HFFc6 (cell line): ENCODE measurements around the gene SPATA16. TPM values are rescaled to one million over a fixed set of nuclear protein-coding genes. Genes with fewer than 3 reads are reported as not detected.

Source experiments
- DNase-seq: peaks from one replicate; pipeline ENCODE4 v3.0.0-alpha.2; 2018
- H3K27ac Mint-ChIP-seq: 2 replicates; pipeline ENCODE4 v1.8.0; 2020; ENCODE audit warnings: mild to moderate bottlenecking, mixed read lengths
- H3K27me3 Mint-ChIP-seq: 2 replicates; pipeline ENCODE4 v1.8.0; 2021; ENCODE audit warnings: mild to moderate bottlenecking, moderate library complexity, mixed read lengths; ENCODE audit not compliant: insufficient read depth
- H3K36me3 Mint-ChIP-seq: 2 replicates; pipeline ENCODE4 v1.8.0; 2021; ENCODE audit warnings: low read depth, mixed read lengths
- H3K4me1 Mint-ChIP-seq: 2 replicates; pipeline ENCODE4 v1.8.0; 2020; ENCODE audit warnings: low read depth, mixed read lengths
- H3K4me3 Mint-ChIP-seq: 2 replicates; pipeline ENCODE4 v1.8.0; 2020; ENCODE audit warnings: mild to moderate bottlenecking, moderate library complexity, mixed read lengths
- H3K9me3 Mint-ChIP-seq: 2 replicates; pipeline ENCODE4 v1.8.0; 2020; ENCODE audit warnings: mild to moderate bottlenecking, mixed read lengths
- CTCF ChIP-seq: fragments of 200-600 bp; sonication (generic); IDR thresholded peaks from 2 replicates; pipeline ENCODE4 v1.5.0; 2021; ENCODE audit warnings: antibody characterized with exemption, mild to moderate bottlenecking
- total RNA-seq, 6 experiments: library from RNA; stranded (reverse); fragmentation: NEBNext Ultra II Directional; extraction: Animal tissue kit (Norgen Biotek cat#: 25700); gene quantifications; 2 replicates in 1 of 6; 3 replicates in 5 of 6; pipeline ENCODE4 v1.2.3, GENCODE V29; 2021

SPATA16 gene
- total RNA-seq, 6 experiments from 2014 or later = not detected

- H3K27ac Mint-ChIP-seq = no peak overlapping the region
- DNase-seq = no peak
Measured at GRCh38 chr3:173138026-173138425, 3.0 kb downstream of the SPATA16 start.

GRCh38 chr3:173135059-173135458 is 6.0 kb downstream of the SPATA16 start:
- TF ChIP-seq CTCF = no peak
- H3K9me3 Mint-ChIP-seq = 0 out of 2 replicates have a peak, but pooled peaks cover 5% of the 10 kb centered on the region
- no peak overlapping the region for H3K4me3 Mint-ChIP-seq
- no peak for DNase-seq
- no peak overlapping the region for H3K27ac Mint-ChIP-seq
- H3K27me3 Mint-ChIP-seq = no peaks in the 10 kb centered on the region; the same call in 1 of the 2 replicates
- no peaks in the 10 kb centered on the region for H3K4me1 Mint-ChIP-seq
- no peaks in the 10 kb centered on the region for H3K36me3 Mint-ChIP-seq

More at GRCh38 chr3:173138026-173138425, 3.0 kb downstream of the SPATA16 start:
- no peaks in the 10 kb centered on the region; the same call in 1 of the 2 replicates for H3K27me3 Mint-ChIP-seq
- 0 out of 2 replicates have a peak, but pooled peaks cover 5% of the 10 kb centered on the region for H3K9me3 Mint-ChIP-seq
- TF ChIP-seq CTCF = no peak
- no peaks in the 10 kb centered on the region for H3K4me1 Mint-ChIP-seq
- H3K4me3 Mint-ChIP-seq = no peak overlapping the region
- no peaks in the 10 kb centered on the region for H3K36me3 Mint-ChIP-seq

GRCh38 chr3:173128633-173129032 is 12.4 kb downstream of the SPATA16 start:
- no peak overlapping the region for H3K4me3 Mint-ChIP-seq
- DNase-seq = no peak
- H3K9me3 Mint-ChIP-seq = peaks cover 7% of the 10 kb centered on the region; the same call in 1 of the 2 replicates
- H3K4me1 Mint-ChIP-seq = no peaks in the 10 kb centered on the region
- H3K36me3 Mint-ChIP-seq = no peaks in the 10 kb centered on the region
- H3K27ac Mint-ChIP-seq = no peak overlapping the region
- TF ChIP-seq CTCF = no peak
- H3K27me3 Mint-ChIP-seq = peaks cover 1% of the 10 kb centered on the region

- no peaks in the 10 kb centered on the region for H3K36me3 Mint-ChIP-seq
Measured at GRCh38 chr3:173111321-173111720, 29.7 kb downstream of the SPATA16 start.

GRCh38 chr3:173109143-173109542 is 31.9 kb downstream of the SPATA16 start:
- Mint-ChIP-seq H3K9me3 (peaks cover 14% of the 10 kb centered on the region; the same call in 1 of the 2 replicates), H3K27me3 (no peaks in the 10 kb centered on the region), H3K4me3 (no peak overlapping the region), H3K27ac (no peak overlapping the region), H3K4me1 (no peaks in the 10 kb centered on the region), H3K36me3 (no peaks in the 10 kb centered on the region)
- DNase-seq = no peak
- TF ChIP-seq CTCF = no peak

More at GRCh38 chr3:173111321-173111720, 29.7 kb downstream of the SPATA16 start:
- no peak for TF ChIP-seq CTCF
- Mint-ChIP-seq H3K4me1 (no peaks in the 10 kb centered on the region), H3K9me3 (peaks cover 10% of the 10 kb centered on the region; the same call in 1 of the 2 replicates), H3K27ac (no peak overlapping the region), H3K4me3 (no peak overlapping the region), H3K27me3 (no peaks in the 10 kb centered on the region)
- DNase-seq = no peak

- no peak for TF ChIP-seq CTCF
- no peaks in the 10 kb centered on the region for H3K27me3 Mint-ChIP-seq
Measured at GRCh38 chr3:173103469-173103868, 37.6 kb downstream of the SPATA16 start.

More at GRCh38 chr3:173103469-173103868, 37.6 kb downstream of the SPATA16 start:
- DNase-seq = no peak
- H3K4me3 Mint-ChIP-seq = no peak overlapping the region
- H3K36me3 Mint-ChIP-seq = no peaks in the 10 kb centered on the region
- H3K9me3 Mint-ChIP-seq = peaks cover 30% of the 10 kb centered on the region
- H3K4me1 Mint-ChIP-seq = no peaks in the 10 kb centered on the region
- no peak overlapping the region for H3K27ac Mint-ChIP-seq
